K562 (cell line): ENCODE data around the gene ZMIZ1. TPM values are rescaled to one million over a fixed set of nuclear protein-coding genes. Genes with fewer than 3 reads are reported as not detected.
A peak's percentile ranks its signal among the peaks of the same experiment; 100 is the strongest.

Source experiments
- BHLHE40 ChIP-seq: IDR thresholded peaks from 2 replicates; pipeline ENCODE4 v1.6.1; 2011; ENCODE audit warnings: low read length, improper control_type of control experiment
- CXXC5 ChIP-seq: fragments of 250-450 bp; sonication (Bioruptor Pico); IDR thresholded peaks from 2 replicates; pipeline ENCODE4 v1.8.0; 2022; ENCODE audit warnings: inconsistent platforms, mild to moderate bottlenecking, moderate library complexity
- EP300 ChIP-seq: IDR thresholded peaks from 2 replicates; pipeline ENCODE4 v1.6.1; 2012; ENCODE audit warnings: low read length, improper control_type of control experiment
- HDAC6 ChIP-seq: IDR thresholded peaks from 2 replicates; pipeline ENCODE4 v1.6.1; 2012; ENCODE audit warnings: low read depth, mild to moderate bottlenecking, control low read depth, inconsistent platforms, low read length, moderate library complexity
- MEF2D ChIP-seq: conservative IDR thresholded peaks from 2 replicates; pipeline ENCODE4 v1.6.1; 2016; ENCODE audit warnings: low read depth, missing genetic modification characterization, missing compliant biosample characterization
- NEUROD1 ChIP-seq: fragments of 150-350 bp; IDR thresholded peaks from 2 replicates; pipeline ENCODE4 v1.6.1; 2014; ENCODE audit warnings: borderline replicate concordance, low read length, low read depth; ENCODE audit not compliant: partially characterized antibody
- STAT5B ChIP-seq: fragments of 250-450 bp; sonication (Bioruptor Pico); IDR thresholded peaks from 2 replicates; pipeline ENCODE4 v1.8.0; 2021; ENCODE audit warnings: mild to moderate bottlenecking, inconsistent platforms
- XRCC5 ChIP-seq: fragments of 200-400 bp; formaldehyde crosslinking; IDR thresholded peaks from 2 replicates; pipeline ENCODE4 v1.6.1; 2017; ENCODE audit warnings: low read depth, mild to moderate bottlenecking, low read length
- ZNF76 ChIP-seq: fragments of 250-450 bp; sonication (Bioruptor Pico); IDR thresholded peaks from 2 replicates; pipeline ENCODE4 v1.4.0; 2020; ENCODE audit warnings: mild to moderate bottlenecking, moderate library complexity, borderline replicate concordance
- ZNF764 ChIP-seq: fragments of 250-450 bp; sonication (Bioruptor Pico); IDR thresholded peaks from 2 replicates; pipeline ENCODE4 v1.4.0; 2020; ENCODE audit warnings: low read depth, mild to moderate bottlenecking, moderate library complexity
- ZNF77 ChIP-seq: fragments of 250-450 bp; sonication (Bioruptor Pico); IDR thresholded peaks from 2 replicates; pipeline ENCODE4 v1.5.0; 2020
- polyA plus RNA-seq, 8 experiments: library from polyadenylated mRNA; depleted of rRNA in 4 of 8; stranded (reverse) in 5 of 8; unstranded in 3 of 8; fragments of >200 nt; fragmentation: Nextera tagmentation in 2 of 8; fragmentation: Illumina TruSeq in 1 of 8; extraction: Ambion mirVana in 2 of 8; extraction: Trizol in 1 of 8; gene quantifications; 2 replicates each; pipeline versions ENCODE4 v1.2.1 to v1.2.3, GENCODE V29; 2011 to 2014; ENCODE audit warnings: inconsistent platforms in 1 of 8, missing spikeins in 1 of 8
- total RNA-seq, 7 experiments: library from RNA; depleted of rRNA in 6 of 7; stranded (reverse); fragments of >200 nt in 6 of 7; fragmentation: Illumina TruSeq in 2 of 7; extraction: Trizol in 2 of 7; gene quantifications; 2 replicates each; pipeline versions ENCODE4 v1.2.1 to v1.2.3, GENCODE V29; 2011 to 2021; ENCODE audit warnings: low replicate concordance in 1 of 7
- TF ChIP-seq, protein P1 (sequence below): sonication (generic); formaldehyde crosslinking; IDR thresholded peaks from 2 replicates; pipeline ENCODE4 v1.8.0; 2022; ENCODE audit warnings: mild to moderate bottlenecking, missing genetic modification reagents
- TF ChIP-seq, protein P2 (sequence below): fragments of 450-650 bp; formaldehyde crosslinking; IDR thresholded peaks from 2 replicates; pipeline ENCODE4 v1.4.0; 2022; ENCODE audit warnings: missing genetic modification characterization
- TF ChIP-seq, protein P3 (sequence below): sonication (generic); IDR thresholded peaks from 2 replicates; pipeline ENCODE4 v1.6.1; 2016
- TF ChIP-seq, protein P4 (sequence below): fragments of 250-450 bp; sonication (Bioruptor Pico); IDR thresholded peaks from 2 replicates; pipeline ENCODE4 v1.8.0; 2022; ENCODE audit warnings: inconsistent platforms

The ZMIZ1 gene
- total and polyA plus RNA-seq, 9 of the 15 experiments (the other 6 are each of a cell fraction or from before 2014, with no cell fraction given) = 1.0 to 37.3 (median 4.3) TPM

DNA sequence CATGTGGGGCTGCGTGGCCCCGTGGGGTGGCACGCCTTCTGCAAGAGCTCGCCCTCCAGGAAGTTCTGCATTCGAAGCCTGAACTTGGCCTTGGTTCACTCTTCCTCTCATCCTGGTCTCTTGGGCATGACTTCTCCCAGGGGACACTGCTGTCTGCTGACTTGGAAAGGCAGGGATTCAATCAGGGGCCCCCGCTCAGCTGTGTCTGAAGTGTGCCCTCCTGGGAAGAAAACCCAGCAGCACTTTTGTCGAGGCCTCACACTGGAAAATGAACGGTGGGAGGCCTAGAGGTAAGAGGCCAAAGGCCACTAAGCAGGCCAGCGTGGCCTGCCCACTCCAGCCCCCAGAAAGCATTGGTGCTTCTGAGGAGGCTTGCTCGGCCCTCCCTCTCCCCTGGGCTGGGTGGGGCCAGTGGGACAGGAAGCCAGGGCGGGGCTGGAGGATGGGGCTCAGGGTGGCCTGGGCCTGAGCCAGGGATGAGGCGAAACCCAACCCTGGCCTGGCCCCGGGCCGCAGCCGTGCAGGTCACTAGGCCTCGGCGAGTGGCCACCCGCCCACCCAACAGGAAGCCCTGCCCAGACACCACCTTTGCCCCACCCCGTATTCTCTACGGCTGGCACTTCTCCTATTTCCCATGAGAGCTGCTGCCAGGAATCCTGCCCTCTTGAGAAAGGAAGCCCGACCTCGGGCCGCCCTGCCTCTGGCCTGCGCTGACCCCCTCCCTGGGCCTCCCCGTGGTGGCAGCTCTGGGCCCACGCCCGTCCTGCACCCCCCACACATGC lies 81.1 kb downstream of the ZMIZ1 start (continued):
- TF ChIP-seq, protein P1, sequence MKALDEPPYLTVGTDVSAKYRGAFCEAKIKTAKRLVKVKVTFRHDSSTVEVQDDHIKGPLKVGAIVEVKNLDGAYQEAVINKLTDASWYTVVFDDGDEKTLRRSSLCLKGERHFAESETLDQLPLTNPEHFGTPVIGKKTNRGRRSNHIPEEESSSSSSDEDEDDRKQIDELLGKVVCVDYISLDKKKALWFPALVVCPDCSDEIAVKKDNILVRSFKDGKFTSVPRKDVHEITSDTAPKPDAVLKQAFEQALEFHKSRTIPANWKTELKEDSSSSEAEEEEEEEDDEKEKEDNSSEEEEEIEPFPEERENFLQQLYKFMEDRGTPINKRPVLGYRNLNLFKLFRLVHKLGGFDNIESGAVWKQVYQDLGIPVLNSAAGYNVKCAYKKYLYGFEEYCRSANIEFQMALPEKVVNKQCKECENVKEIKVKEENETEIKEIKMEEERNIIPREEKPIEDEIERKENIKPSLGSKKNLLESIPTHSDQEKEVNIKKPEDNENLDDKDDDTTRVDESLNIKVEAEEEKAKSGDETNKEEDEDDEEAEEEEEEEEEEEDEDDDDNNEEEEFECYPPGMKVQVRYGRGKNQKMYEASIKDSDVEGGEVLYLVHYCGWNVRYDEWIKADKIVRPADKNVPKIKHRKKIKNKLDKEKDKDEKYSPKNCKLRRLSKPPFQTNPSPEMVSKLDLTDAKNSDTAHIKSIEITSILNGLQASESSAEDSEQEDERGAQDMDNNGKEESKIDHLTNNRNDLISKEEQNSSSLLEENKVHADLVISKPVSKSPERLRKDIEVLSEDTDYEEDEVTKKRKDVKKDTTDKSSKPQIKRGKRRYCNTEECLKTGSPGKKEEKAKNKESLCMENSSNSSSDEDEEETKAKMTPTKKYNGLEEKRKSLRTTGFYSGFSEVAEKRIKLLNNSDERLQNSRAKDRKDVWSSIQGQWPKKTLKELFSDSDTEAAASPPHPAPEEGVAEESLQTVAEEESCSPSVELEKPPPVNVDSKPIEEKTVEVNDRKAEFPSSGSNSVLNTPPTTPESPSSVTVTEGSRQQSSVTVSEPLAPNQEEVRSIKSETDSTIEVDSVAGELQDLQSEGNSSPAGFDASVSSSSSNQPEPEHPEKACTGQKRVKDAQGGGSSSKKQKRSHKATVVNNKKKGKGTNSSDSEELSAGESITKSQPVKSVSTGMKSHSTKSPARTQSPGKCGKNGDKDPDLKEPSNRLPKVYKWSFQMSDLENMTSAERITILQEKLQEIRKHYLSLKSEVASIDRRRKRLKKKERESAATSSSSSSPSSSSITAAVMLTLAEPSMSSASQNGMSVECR (CRISPR knock-in tag) = no peak
- TF ChIP-seq ZNF77 (CRISPR knock-in tag) (no peak), STAT5B (no peak), CXXC5 (CRISPR knock-in tag) (peak; percentile 71), MEF2D (no peak), XRCC5 (no peak), BHLHE40 (peak; percentile 48; the same call in 1 of the 2 replicates), NEUROD1 (no peak), HDAC6 (no peak), ZNF764 (CRISPR knock-in tag) (no peak), ZNF76 (CRISPR knock-in tag) (peak; percentile 54; the same call in 1 of the 2 replicates), EP300 (peak; percentile 41; the same call in 1 of the 2 replicates)
- TF ChIP-seq, protein P2, sequence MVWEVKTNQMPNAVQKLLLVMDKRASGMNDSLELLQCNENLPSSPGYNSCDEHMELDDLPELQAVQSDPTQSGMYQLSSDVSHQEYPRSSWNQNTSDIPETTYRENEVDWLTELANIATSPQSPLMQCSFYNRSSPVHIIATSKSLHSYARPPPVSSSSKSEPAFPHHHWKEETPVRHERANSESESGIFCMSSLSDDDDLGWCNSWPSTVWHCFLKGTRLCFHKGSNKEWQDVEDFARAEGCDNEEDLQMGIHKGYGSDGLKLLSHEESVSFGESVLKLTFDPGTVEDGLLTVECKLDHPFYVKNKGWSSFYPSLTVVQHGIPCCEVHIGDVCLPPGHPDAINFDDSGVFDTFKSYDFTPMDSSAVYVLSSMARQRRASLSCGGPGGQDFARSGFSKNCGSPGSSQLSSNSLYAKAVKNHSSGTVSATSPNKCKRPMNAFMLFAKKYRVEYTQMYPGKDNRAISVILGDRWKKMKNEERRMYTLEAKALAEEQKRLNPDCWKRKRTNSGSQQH (CRISPR knock-in tag) = no peak
- TF ChIP-seq, protein P3, sequence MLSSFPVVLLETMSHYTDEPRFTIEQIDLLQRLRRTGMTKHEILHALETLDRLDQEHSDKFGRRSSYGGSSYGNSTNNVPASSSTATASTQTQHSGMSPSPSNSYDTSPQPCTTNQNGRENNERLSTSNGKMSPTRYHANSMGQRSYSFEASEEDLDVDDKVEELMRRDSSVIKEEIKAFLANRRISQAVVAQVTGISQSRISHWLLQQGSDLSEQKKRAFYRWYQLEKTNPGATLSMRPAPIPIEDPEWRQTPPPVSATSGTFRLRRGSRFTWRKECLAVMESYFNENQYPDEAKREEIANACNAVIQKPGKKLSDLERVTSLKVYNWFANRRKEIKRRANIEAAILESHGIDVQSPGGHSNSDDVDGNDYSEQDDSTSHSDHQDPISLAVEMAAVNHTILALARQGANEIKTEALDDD = no peak
- TF ChIP-seq, protein P4, sequence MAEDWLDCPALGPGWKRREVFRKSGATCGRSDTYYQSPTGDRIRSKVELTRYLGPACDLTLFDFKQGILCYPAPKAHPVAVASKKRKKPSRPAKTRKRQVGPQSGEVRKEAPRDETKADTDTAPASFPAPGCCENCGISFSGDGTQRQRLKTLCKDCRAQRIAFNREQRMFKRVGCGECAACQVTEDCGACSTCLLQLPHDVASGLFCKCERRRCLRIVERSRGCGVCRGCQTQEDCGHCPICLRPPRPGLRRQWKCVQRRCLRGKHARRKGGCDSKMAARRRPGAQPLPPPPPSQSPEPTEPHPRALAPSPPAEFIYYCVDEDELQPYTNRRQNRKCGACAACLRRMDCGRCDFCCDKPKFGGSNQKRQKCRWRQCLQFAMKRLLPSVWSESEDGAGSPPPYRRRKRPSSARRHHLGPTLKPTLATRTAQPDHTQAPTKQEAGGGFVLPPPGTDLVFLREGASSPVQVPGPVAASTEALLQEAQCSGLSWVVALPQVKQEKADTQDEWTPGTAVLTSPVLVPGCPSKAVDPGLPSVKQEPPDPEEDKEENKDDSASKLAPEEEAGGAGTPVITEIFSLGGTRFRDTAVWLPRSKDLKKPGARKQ (CRISPR knock-in tag) = no peak
